ENCODE measurements around the gene RFX3. TPM values are rescaled to one million over a fixed set of nuclear protein-coding genes. Genes with fewer than 3 reads are reported as not detected.

Gene RFX3
- total RNA-seq, 1 donor from 2014 or later, result 11.8 TPM

DNA sequence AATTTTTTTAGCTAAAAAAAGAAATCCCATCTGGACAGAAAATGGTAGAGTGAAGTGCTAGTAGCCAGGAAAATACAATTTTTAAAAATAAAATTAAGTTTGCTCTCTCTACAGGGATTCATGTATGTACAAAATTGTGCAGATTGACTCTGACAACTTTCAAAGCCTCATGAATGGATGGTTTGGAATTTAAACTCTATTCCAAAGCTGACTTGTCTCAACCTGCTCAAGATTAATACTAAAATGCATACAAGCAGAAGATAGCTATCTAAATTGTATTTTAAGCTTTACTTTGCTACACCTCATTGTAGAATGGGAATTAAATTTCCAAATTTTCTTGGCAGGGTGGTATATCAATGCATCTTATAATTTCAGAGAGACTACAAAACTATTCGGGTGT, 257.6 kb downstream of the RFX3 start:
- H3K4me3 ChIP-seq, result no peak overlapping the region
- H3K36me3 ChIP-seq, result peaks cover 0 to 8% of the 10 kb centered on the region in 2 donors
- no peak overlapping the region for H3K27ac ChIP-seq
- H3K4me1 ChIP-seq, result no peaks in the 10 kb centered on the region
- intact Hi-C loops (cut with DNase I), result no loop called here
- H3K27me3 ChIP-seq, result no peaks in the 10 kb centered on the region
- no peaks in the 10 kb centered on the region for H3K9me3 ChIP-seq
- no peak for DNase-seq (ENCODE audit: extremely low spot score in 2 of 2)
- TF ChIP-seq, protein P1, sequence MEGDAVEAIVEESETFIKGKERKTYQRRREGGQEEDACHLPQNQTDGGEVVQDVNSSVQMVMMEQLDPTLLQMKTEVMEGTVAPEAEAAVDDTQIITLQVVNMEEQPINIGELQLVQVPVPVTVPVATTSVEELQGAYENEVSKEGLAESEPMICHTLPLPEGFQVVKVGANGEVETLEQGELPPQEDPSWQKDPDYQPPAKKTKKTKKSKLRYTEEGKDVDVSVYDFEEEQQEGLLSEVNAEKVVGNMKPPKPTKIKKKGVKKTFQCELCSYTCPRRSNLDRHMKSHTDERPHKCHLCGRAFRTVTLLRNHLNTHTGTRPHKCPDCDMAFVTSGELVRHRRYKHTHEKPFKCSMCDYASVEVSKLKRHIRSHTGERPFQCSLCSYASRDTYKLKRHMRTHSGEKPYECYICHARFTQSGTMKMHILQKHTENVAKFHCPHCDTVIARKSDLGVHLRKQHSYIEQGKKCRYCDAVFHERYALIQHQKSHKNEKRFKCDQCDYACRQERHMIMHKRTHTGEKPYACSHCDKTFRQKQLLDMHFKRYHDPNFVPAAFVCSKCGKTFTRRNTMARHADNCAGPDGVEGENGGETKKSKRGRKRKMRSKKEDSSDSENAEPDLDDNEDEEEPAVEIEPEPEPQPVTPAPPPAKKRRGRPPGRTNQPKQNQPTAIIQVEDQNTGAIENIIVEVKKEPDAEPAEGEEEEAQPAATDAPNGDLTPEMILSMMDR (IDR thresholded peaks at IDR 0.05), result no peak
- TF ChIP-seq POLR2A (IDR thresholded peaks at IDR 0.05) (no peak), POLR2AphosphoS5 (IDR thresholded peaks at IDR 0.05; ENCODE audit: insufficient read depth in 1 of 2, low read depth in 1 of 2) (no peak)

DNA sequence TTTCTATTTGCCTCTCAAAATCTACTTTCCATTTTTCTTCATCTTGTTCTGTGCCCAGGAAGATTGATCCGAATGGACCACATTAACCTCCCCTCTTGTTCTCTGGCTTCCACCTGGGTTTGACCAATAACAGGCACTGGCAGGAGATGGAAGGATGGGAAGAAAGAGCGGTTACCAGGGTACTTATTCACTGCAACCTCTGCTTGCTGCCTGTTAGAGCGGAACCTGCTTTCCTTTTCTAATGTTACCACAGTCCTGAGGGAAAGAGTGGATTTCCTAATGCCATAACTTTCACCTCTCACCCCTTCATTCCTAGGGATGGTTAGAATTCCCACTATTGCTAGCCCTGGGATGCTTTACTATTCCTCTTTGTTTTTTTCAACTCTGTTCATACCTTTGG, 262.1 kb downstream of the RFX3 start:
- no peak for DNase-seq (ENCODE audit: extremely low spot score in 2 of 2)
- H3K4me1 ChIP-seq, result no peaks in the 10 kb centered on the region
- no peak overlapping the region for H3K4me3 ChIP-seq
- TF ChIP-seq POLR2AphosphoS5 (IDR thresholded peaks at IDR 0.05; ENCODE audit: insufficient read depth in 1 of 2, low read depth in 1 of 2), result no peak
- TF ChIP-seq POLR2A (IDR thresholded peaks at IDR 0.05), result no peak
- TF ChIP-seq, protein P1 (IDR thresholded peaks at IDR 0.05), result no peak
- intact Hi-C loops (cut with DNase I), result no loop called here
- no peak overlapping the region for H3K27ac ChIP-seq
- peaks cover 0 to 15% of the 10 kb centered on the region in 2 donors for H3K36me3 ChIP-seq
- no peaks in the 10 kb centered on the region for H3K27me3 ChIP-seq
- H3K9me3 ChIP-seq, result no peaks in the 10 kb centered on the region

DNA sequence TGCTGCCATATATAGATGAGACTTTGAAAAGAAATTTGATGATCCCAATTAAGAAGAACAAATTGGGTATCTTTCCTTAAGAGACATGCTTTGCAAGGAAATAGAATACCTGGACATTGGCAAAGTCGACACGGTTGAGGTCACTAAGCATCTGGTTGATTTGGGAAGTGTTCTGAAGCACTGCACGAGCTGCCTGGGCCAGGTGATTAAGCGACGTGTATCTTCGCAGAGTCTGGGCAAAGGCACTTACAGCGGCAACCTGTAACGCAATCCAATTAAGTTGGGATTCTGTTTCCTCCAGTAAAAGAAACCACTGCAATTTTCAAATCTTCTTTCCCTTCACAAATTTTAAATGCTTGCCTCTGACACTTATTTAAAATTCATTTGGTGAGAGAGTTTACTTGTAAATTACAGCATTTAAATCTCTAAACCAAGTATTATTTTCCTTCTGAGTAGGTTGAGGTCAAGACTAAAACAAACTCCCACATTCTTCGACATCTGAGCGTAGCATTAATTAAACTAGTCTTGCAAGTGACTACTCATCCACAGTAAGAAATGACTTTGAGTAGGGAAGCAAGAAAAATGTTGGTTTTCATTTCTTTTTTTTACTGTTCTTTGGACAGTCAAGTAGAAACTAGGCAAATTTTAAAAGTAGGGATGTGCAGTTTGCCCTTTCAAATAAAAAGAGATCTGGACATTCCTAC, 262.8 kb downstream of the RFX3 start:
- H3K27ac ChIP-seq, result no peak overlapping the region
- intact Hi-C loops (cut with DNase I), result no loop called here
- no peaks in the 10 kb centered on the region for H3K27me3 ChIP-seq
- DNase-seq (ENCODE audit: extremely low spot score in 2 of 2), result no peak
- H3K9me3 ChIP-seq, result no peaks in the 10 kb centered on the region
- H3K4me1 ChIP-seq, result no peaks in the 10 kb centered on the region
- H3K4me3 ChIP-seq, result no peak overlapping the region
- TF ChIP-seq, protein P1 (IDR thresholded peaks at IDR 0.05), result no peak
- no peak for TF ChIP-seq POLR2A (IDR thresholded peaks at IDR 0.05)
- no peak for TF ChIP-seq POLR2AphosphoS5 (IDR thresholded peaks at IDR 0.05; ENCODE audit: insufficient read depth in 1 of 2, low read depth in 1 of 2)
- H3K36me3 ChIP-seq, result peaks cover 0 to 15% of the 10 kb centered on the region in 2 donors

DNA sequence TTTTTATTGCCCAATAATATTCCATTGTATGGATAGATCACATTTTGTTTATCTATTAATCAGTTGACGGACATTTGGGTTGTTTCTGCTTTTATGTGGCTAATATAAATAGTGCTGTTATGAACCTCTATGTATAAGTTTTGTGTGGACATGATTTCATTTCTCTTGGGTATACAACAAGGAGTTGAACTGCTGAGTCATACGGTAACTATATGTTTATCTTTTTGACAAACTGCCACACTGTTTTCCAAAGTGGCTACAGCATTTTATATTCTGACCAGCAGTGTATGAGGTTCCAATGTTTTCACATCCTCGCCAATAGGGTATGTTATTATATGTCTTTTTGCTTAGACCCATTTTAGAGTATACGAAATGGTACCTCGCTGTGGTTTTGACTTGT, 264.3 kb downstream of the RFX3 start:
- DNase-seq (ENCODE audit: extremely low spot score in 2 of 2), result no peak
- Histone ChIP-seq H3K4me3 (no peak overlapping the region), H3K9me3 (no peaks in the 10 kb centered on the region), H3K27me3 (no peaks in the 10 kb centered on the region), H3K4me1 (no peaks in the 10 kb centered on the region), H3K36me3 (peaks cover 0 to 22% of the 10 kb centered on the region in 2 donors), H3K27ac (no peak overlapping the region)
- no peak for TF ChIP-seq POLR2AphosphoS5 (IDR thresholded peaks at IDR 0.05; ENCODE audit: insufficient read depth in 1 of 2, low read depth in 1 of 2)
- no peak for TF ChIP-seq POLR2A (IDR thresholded peaks at IDR 0.05)
- TF ChIP-seq, protein P1 (IDR thresholded peaks at IDR 0.05), result no peak
- intact Hi-C loops (cut with DNase I), result no loop called here

DNA sequence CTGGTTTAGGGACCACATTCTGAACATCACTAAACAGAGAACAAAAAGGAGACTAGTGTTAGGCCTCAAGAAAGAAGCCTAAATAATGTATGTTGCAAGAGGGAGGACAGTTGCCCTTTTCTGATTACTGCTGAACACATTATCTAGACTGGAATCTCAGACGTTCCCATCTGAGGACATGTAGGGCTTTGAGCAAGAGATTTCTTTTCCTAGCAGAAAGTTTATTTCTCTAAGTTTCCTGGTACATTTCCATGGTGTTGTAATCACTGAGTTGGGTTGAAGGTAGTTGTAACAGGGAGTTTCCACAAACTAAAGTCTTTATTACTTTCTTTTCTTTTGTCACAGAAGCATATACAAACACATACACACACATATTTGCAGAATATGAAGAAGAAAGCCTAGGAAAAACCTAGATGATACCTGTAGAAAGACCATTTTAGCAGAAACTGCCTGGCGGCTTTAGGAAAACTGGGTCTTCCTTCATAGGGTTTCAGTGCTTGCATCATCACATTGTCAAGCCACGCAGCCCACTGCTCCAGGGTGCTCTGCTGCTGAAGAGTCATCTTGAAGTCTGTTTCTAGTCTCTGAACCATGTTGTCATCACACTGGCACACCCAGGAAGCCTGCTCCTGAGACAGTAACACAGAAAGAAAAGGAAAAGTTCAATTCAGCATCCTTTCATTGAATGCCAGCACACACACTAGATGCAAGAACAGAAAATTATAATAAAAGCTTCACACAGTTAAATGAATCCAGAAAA, 269.1 kb downstream of the RFX3 start:
- intact Hi-C loops (cut with DNase I), result no loop called here
- Histone ChIP-seq H3K4me3 (no peak overlapping the region), H3K36me3 (peaks cover 0 to 15% of the 10 kb centered on the region in 2 donors), H3K9me3 (no peaks in the 10 kb centered on the region), H3K4me1 (no peaks in the 10 kb centered on the region), H3K27me3 (no peaks in the 10 kb centered on the region), H3K27ac (no peak overlapping the region)
- TF ChIP-seq POLR2AphosphoS5 (IDR thresholded peaks at IDR 0.05; ENCODE audit: insufficient read depth in 1 of 2, low read depth in 1 of 2) (no peak), POLR2A (IDR thresholded peaks at IDR 0.05) (no peak)
- TF ChIP-seq, protein P1 (IDR thresholded peaks at IDR 0.05), result no peak
- DNase-seq (ENCODE audit: extremely low spot score in 2 of 2), result no peak
